MM.1S (cell line): Measurements from ENCODE around the gene PTPRO.

Experiments
- CTCF ChIP-seq: fragments of 300-600 bp; sonication (generic); IDR thresholded peaks from 2 replicates; pipeline ENCODE4 v1.5.1; 2016; ENCODE audit warnings: antibody characterized with exemption, low read length, mixed read lengths
- EZH2 ChIP-seq: fragments of 300-600 bp; sonication (generic); optimal IDR thresholded peaks from 2 replicates; pipeline ENCODE3; 2017; ENCODE audit warnings: low read depth, mild to moderate bottlenecking, antibody characterized with exemption, low read length, mixed read lengths

- TF ChIP-seq CTCF (no peak), EZH2 (no peak)
Measured at GRCh38 chr12:15335959-15336358, 13.7 kb downstream of the PTPRO start.
